ENCODE measurements around the gene ELAVL3.

ELAVL3 gene

DNA sequence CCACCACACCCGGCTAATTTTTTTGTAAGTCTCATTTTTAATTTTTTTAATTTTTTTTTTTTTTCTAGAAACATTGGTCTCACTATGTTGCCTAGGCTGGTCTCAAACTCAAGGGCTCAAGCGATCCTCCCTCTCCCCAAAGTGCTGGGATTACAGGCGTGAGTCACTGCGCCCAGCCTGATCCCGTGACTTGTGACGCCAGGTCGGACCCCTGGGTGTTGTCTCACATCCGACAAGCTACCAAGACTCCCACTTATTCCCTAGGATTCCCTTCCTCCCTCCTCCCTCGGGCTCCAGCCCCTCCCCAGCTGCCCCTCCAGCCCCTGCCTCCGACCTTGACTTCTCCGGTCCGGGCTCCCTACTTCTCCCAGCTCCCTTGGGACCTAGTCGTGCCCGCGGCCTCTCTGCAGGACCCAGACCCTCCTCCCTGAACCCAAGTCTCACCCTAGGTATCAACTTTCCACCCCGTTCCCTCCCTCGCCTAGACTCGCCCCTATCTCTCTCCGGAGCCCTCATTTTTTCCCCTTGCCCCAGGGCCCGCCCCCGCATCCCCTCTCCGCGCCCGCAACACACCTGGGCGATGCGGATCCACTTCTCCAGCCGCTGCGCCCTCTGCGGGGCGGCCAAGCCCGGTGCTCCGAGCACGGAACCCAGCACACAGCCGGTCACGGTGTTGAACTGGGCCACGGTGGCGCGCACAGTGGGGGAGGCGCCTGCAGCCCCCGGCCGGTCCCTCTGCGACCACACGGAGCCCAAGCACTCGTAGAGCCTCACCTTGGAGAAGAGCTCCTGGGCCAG lies 74.8 kb downstream of the ELAVL3 start:
- H3K36me3 Mint-ChIP-seq: no peaks in the 10 kb centered on the region
- no peak overlapping the region for H3K27ac Mint-ChIP-seq
- H3K4me3 Mint-ChIP-seq: no peak overlapping the region
- H3K9me3 Mint-ChIP-seq: no peaks in the 10 kb centered on the region
- CTCF ChIA-PET: interaction anchor here (1.3 to 2.4 kb wide), 2 partner anchors 25 to 76 kb away, joined by 4 to 8 read pairs; no protein-coding TSS in a partner anchor
- no peaks in the 10 kb centered on the region for H3K4me1 Mint-ChIP-seq
- peak; percentile 39 for DNase-seq
- peaks cover 49% of the 10 kb centered on the region for H3K27me3 Mint-ChIP-seq

DNA sequence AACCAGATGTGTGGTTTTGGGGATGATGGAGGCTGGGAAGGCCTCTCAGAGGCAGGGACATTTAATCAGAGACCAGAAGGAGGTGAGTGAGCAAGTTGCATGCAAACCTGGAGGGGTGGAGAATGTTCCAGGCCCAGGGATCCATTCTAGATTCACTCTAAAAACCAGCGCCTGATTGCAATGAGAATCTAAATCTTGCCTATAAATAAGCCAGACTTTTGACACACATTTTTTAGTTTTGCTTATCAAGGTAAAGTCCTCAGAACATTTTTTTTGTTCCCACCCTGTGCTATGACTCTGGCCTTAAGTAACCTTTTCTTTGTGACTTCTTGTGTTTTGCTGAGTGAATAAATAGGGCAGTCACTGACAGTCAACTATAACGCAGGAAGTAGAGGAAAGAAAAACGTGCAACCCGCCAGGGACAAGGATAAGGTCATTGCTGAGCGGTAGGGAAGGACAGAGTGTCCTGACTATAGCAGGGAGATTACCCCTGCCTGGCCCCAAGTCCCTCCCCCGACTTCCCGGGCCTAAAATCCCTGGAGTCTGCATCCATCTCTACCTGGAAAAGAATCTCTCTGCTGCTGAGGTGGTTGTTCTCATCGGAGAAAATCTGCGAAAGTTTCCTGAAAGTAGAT lies 76.1 kb downstream of the ELAVL3 start:
- H3K27me3 Mint-ChIP-seq: peaks cover 41% of the 10 kb centered on the region
- no peak for DNase-seq
- H3K27ac Mint-ChIP-seq: no peak overlapping the region
- CTCF ChIA-PET: no interaction called here
- H3K9me3 Mint-ChIP-seq: no peaks in the 10 kb centered on the region
- H3K4me1 Mint-ChIP-seq: no peaks in the 10 kb centered on the region
- no peak overlapping the region for H3K4me3 Mint-ChIP-seq
- no peaks in the 10 kb centered on the region for H3K36me3 Mint-ChIP-seq

DNA sequence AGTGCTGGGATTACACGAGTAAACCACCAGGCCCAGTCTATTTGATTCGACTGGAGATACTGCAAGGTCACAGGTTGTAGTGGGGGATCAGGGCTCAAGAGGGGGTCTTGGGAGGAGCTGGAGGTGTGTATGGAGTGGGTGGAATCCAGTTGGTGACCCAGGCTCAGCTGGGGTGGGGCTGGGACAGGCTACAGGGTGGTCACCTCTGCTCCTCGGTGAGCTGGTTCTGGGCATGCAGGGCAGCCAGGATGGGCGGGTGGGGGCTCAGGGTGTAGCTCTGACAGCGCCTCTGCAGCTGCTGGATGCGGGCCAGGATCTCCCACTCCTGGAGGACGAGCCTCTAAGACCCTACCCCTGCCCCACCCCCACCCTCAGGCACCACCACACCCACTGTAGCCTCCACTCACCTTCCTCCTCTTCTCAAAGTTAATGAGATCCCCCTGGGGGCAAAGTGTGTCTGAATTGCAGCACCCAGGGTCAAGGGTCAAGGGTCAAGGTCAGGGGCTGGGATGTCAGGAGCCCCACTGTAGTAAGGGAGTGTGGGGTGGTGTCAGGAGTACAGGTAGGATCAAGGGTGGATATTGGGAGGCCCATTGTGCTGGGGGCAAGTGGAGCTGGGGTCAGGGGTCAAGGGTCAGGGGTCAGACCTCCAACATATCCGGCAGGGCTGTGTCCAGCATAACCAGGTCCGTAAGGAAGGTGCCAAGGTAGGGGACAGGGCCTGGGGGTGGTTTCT lies 78.9 kb downstream of the ELAVL3 start:
- no peak overlapping the region for H3K27ac Mint-ChIP-seq
- H3K4me1 Mint-ChIP-seq: no peaks in the 10 kb centered on the region
- peaks cover 25% of the 10 kb centered on the region for H3K27me3 Mint-ChIP-seq
- no peaks in the 10 kb centered on the region for H3K36me3 Mint-ChIP-seq
- no peaks in the 10 kb centered on the region for H3K9me3 Mint-ChIP-seq
- DNase-seq: no peak
- H3K4me3 Mint-ChIP-seq: no peak overlapping the region
- CTCF ChIA-PET: interaction anchor here (0.5 kb wide), 1 partner anchor 18 kb away, joined by 4 read pairs; the partner anchor contains the start of gene EPOR

Data from activated naive CD4-positive, alpha-beta T cell treated with anti-CD3 and anti-CD28 coated beads, Interleukin-2, amount 10 ng/mL, durations not matched to agents 7 days and 5 days (primary cell).